HFF-Myc (cell line): ENCODE measurements around the gene POU5F1.

ENCODE experiments used
- DNase-seq: peaks from one replicate; pipeline ENCODE4 v3.0.0-alpha.2; 2011; ENCODE audit warnings: low read depth; ENCODE audit errors: extremely low read depth
- H3K4me3 ChIP-seq: replicated peaks from 2 replicates; pipeline ENCODE4 v1.5.1; 2011; ENCODE audit warnings: low read depth, mild to moderate bottlenecking, control low read depth, low read length
- CTCF ChIP-seq: IDR thresholded peaks from 2 replicates; pipeline ENCODE4 v1.5.1; 2012; ENCODE audit warnings: mild to moderate bottlenecking, low read depth, low read length, control low read depth; ENCODE audit errors: missing control alignments

The POU5F1 gene

GRCh38 chr6:31121131-31121790 lies 49.2 kb downstream of the POU5F1 start:
- TF ChIP-seq CTCF: no peak
- no peak for DNase-seq
- no peak overlapping the region for H3K4me3 ChIP-seq

- DNase-seq: no peak
- H3K4me3 ChIP-seq: no peak within 1 kb of the TSS
- TF ChIP-seq CTCF: no peak
Measured at GRCh38 chr6:31120151-31120915, 50.1 kb downstream of the POU5F1 start, which contains the start of gene CDSN. Gene CDSN (minus strand): TSS chr6:31120446. CDS start chr6:31120419, 27 bp downstream.

- H3K4me3 ChIP-seq: no peak overlapping the region
- TF ChIP-seq CTCF: no peak
- DNase-seq: no peak
Measured at GRCh38 chr6:31118178-31118577, 52.3 kb downstream of the POU5F1 start.

GRCh38 chr6:31116661-31117385 lies 53.7 kb downstream of the POU5F1 start:
- TF ChIP-seq CTCF: no peak
- H3K4me3 ChIP-seq: no peak overlapping the region
- DNase-seq: no peak

- H3K4me3 ChIP-seq: no peak overlapping the region
- no peak for TF ChIP-seq CTCF
- DNase-seq: no peak
Measured at GRCh38 chr6:31115941-31116560, 54.4 kb downstream of the POU5F1 start.
